Mesendoderm (in vitro differentiated cells): Measurements from ENCODE around the gene DENND4C.

ENCODE experiments used
- DNase-seq: peaks from one replicate; pipeline ENCODE4 v3.0.0; 2013
- H2AK5ac ChIP-seq: 2 replicates; pipeline ENCODE4 v1.6.1; 2013; ENCODE audit warnings: low read length, inconsistent platforms
- H2BK120ac ChIP-seq: 2 replicates; pipeline ENCODE4 v1.6.1; 2013; ENCODE audit warnings: low read depth, mild to moderate bottlenecking, low read length, moderate library complexity, mixed read lengths
- H2BK15ac ChIP-seq: replicated peaks from 2 replicates; pipeline ENCODE4 v1.6.1; 2013; ENCODE audit warnings: low read depth, mild to moderate bottlenecking, moderate library complexity
- H2BK5ac ChIP-seq: 2 replicates; pipeline ENCODE4 v1.6.1; 2013; ENCODE audit warnings: low read length, inconsistent platforms
- H3K18ac ChIP-seq: 2 replicates; pipeline ENCODE4 v1.6.1; 2013; ENCODE audit warnings: mild to moderate bottlenecking, low read length, mixed read lengths
- H3K23ac ChIP-seq: one replicate; pipeline ENCODE4 v1.6.1; 2013; ENCODE audit warnings: low read length
- H3K27ac ChIP-seq: 2 replicates; pipeline ENCODE4 v1.5.1; 2013; ENCODE audit warnings: low read depth, mild to moderate bottlenecking, inconsistent platforms, low read length, moderate library complexity
- H3K27me3 ChIP-seq: 2 replicates; pipeline ENCODE4 v1.6.1; 2013; ENCODE audit warnings: low read length, control low read depth, mild to moderate bottlenecking, inconsistent platforms; ENCODE audit not compliant: insufficient read depth, poor library complexity
- H3K36me3 ChIP-seq: 2 replicates; pipeline ENCODE4 v1.6.1; 2013; ENCODE audit warnings: low read length, inconsistent platforms; ENCODE audit not compliant: control insufficient read depth, insufficient read depth
- H3K4ac ChIP-seq: one replicate; pipeline ENCODE4 v1.6.1; 2013; ENCODE audit warnings: low read depth, mild to moderate bottlenecking, low read length, moderate library complexity
- H3K4me1 ChIP-seq: 2 replicates; pipeline ENCODE4 v1.6.1; 2013; ENCODE audit warnings: low read depth, low read length, inconsistent platforms; ENCODE audit not compliant: control insufficient read depth
- H3K4me2 ChIP-seq: 2 replicates; pipeline ENCODE4 v1.6.1; 2013; ENCODE audit warnings: low read length
- H3K4me3 ChIP-seq: 2 replicates; pipeline ENCODE4 v1.5.1; 2013; ENCODE audit warnings: mild to moderate bottlenecking, low read length
- H3K56ac ChIP-seq: one replicate; pipeline ENCODE4 v1.6.1; 2013; ENCODE audit warnings: low read length
- H3K79me1 ChIP-seq: 2 replicates; pipeline ENCODE4 v1.6.1; 2013; ENCODE audit warnings: low read length, inconsistent platforms
- H3K79me2 ChIP-seq: 2 replicates; pipeline ENCODE4 v1.6.1; 2013; ENCODE audit warnings: mild to moderate bottlenecking, low read length; ENCODE audit not compliant: control insufficient read depth, insufficient read depth
- H3K9ac ChIP-seq: 2 replicates; pipeline ENCODE4 v1.6.1; 2013; ENCODE audit warnings: low read length, inconsistent platforms
- H4K5ac ChIP-seq: one replicate; pipeline ENCODE4 v1.6.1; 2013; ENCODE audit warnings: low read length
- H4K8ac ChIP-seq: one replicate; pipeline ENCODE4 v1.6.1; 2013; ENCODE audit warnings: low read depth, mild to moderate bottlenecking, control low read depth, low read length, moderate library complexity
- WGBS: extraction: QIAGEN DNeasy Blood & Tissue Kit; methylation state at CpG from one replicate; pipeline ENCODE4 v1.1.7; 2013; ENCODE audit warnings: low lambda C conversion rate, missing lambda C conversion rate; ENCODE audit not compliant: insufficient coverage; ENCODE audit errors: extremely low coverage; 5-methylcytosine and 5-hydroxymethylcytosine counted together

DENND4C gene

GRCh38 chr9:19199012-19199411 lies 31.5 kb upstream of the DENND4C start:
- peaks cover 5% of the 10 kb centered on the region for H3K4me1 ChIP-seq
- H3K79me1 ChIP-seq = no peaks in the 10 kb centered on the region
- no peak overlapping the region for H3K9ac ChIP-seq
- H3K36me3 ChIP-seq = no peaks in the 10 kb centered on the region
- H3K4ac ChIP-seq = no peak overlapping the region
- H4K5ac ChIP-seq = no peak overlapping the region
- no peak overlapping the region for H2BK15ac ChIP-seq
- no peak overlapping the region for H2BK120ac ChIP-seq
- no peak overlapping the region for H3K4me2 ChIP-seq
- no peak overlapping the region for H2BK5ac ChIP-seq
- no peaks in the 10 kb centered on the region for H3K79me2 ChIP-seq
- no peak overlapping the region for H3K4me3 ChIP-seq
- no peak overlapping the region for H3K56ac ChIP-seq
- H3K27me3 ChIP-seq = no peaks in the 10 kb centered on the region
- DNase-seq = peak; percentile 60
- H4K8ac ChIP-seq = no peak overlapping the region
- H3K23ac ChIP-seq = no peak overlapping the region
- WGBS = no CpG with 5 or more reads among the region's 2 CpGs
- H3K27ac ChIP-seq = no peak overlapping the region
- H3K18ac ChIP-seq = no peak overlapping the region
- H2AK5ac ChIP-seq = no peak overlapping the region

GRCh38 chr9:19200229-19200628 lies 30.3 kb upstream of the DENND4C start:
- WGBS = no CpG with 5 or more reads among the region's 8 CpGs
- Histone ChIP-seq H3K79me1 (no peaks in the 10 kb centered on the region), H3K56ac (no peak overlapping the region), H2BK120ac (no peak overlapping the region), H2AK5ac (no peak overlapping the region), H3K4me2 (no peak overlapping the region), H3K4ac (no peak overlapping the region), H4K5ac (no peak overlapping the region), H3K9ac (no peak overlapping the region), H3K79me2 (no peaks in the 10 kb centered on the region), H3K4me1 (peaks cover 5% of the 10 kb centered on the region), H3K4me3 (no peak overlapping the region), H3K36me3 (no peaks in the 10 kb centered on the region), H4K8ac (no peak overlapping the region), H3K18ac (no peak overlapping the region), H3K23ac (no peak overlapping the region), H2BK5ac (no peak overlapping the region), H3K27me3 (no peaks in the 10 kb centered on the region), H2BK15ac (no peak overlapping the region), H3K27ac (no peak overlapping the region)
- no peak for DNase-seq

GRCh38 chr9:19201899-19202891 lies 28.3 kb upstream of the DENND4C start:
- Histone ChIP-seq H3K4me2 (no peak overlapping the region), H3K79me2 (no peaks in the 10 kb centered on the region), H3K9ac (peak overlapping the region; percentile 25), H3K56ac (peak overlapping the region; percentile 75), H3K27me3 (no peaks in the 10 kb centered on the region), H2BK120ac (no peak overlapping the region), H3K36me3 (no peaks in the 10 kb centered on the region), H2AK5ac (no peak overlapping the region), H2BK15ac (no peak overlapping the region), H2BK5ac (peak overlapping the region; percentile 69), H3K4ac (peak overlapping the region; percentile 85), H3K23ac (no peak overlapping the region), H3K27ac (peak overlapping the region; percentile 39), H3K18ac (peak overlapping the region; percentile 71), H4K5ac (no peak overlapping the region), H3K79me1 (no peaks in the 10 kb centered on the region), H4K8ac (no peak overlapping the region), H3K4me3 (no peak overlapping the region), H3K4me1 (peaks cover 5% of the 10 kb centered on the region)
- no CpG with 5 or more reads among the region's 13 CpGs for WGBS
- DNase-seq = peak; percentile 97

GRCh38 chr9:19203058-19203457 lies 27.4 kb upstream of the DENND4C start:
- Histone ChIP-seq H3K27ac (no peak overlapping the region), H4K5ac (no peak overlapping the region), H3K4me2 (no peak overlapping the region), H3K9ac (no peak overlapping the region), H3K79me2 (no peaks in the 10 kb centered on the region), H3K79me1 (no peaks in the 10 kb centered on the region), H4K8ac (no peak overlapping the region), H3K4ac (peak overlapping the region; percentile 36), H3K27me3 (no peaks in the 10 kb centered on the region), H2BK15ac (no peak overlapping the region), H3K36me3 (no peaks in the 10 kb centered on the region), H2BK5ac (no peak overlapping the region), H2BK120ac (peak overlapping the region; percentile 62), H3K23ac (no peak overlapping the region), H3K18ac (no peak overlapping the region), H2AK5ac (no peak overlapping the region), H3K4me3 (no peak overlapping the region), H3K4me1 (peaks cover 5% of the 10 kb centered on the region), H3K56ac (peak overlapping the region; percentile 25)
- no CpG with 5 or more reads among the region's 5 CpGs for WGBS
- no peak for DNase-seq

GRCh38 chr9:19208653-19209052 lies 21.8 kb upstream of the DENND4C start:
- Histone ChIP-seq H3K23ac (no peak overlapping the region), H3K4me1 (no peaks in the 10 kb centered on the region), H3K4me3 (no peak overlapping the region), H3K27me3 (no peaks in the 10 kb centered on the region), H4K8ac (no peak overlapping the region), H2BK120ac (no peak overlapping the region), H4K5ac (no peak overlapping the region), H3K4me2 (no peak overlapping the region), H3K79me1 (no peaks in the 10 kb centered on the region), H3K9ac (no peak overlapping the region), H2AK5ac (no peak overlapping the region), H3K79me2 (no peaks in the 10 kb centered on the region), H3K18ac (no peak overlapping the region), H3K36me3 (no peaks in the 10 kb centered on the region), H2BK15ac (no peak overlapping the region), H3K4ac (no peak overlapping the region), H2BK5ac (no peak overlapping the region), H3K27ac (no peak overlapping the region), H3K56ac (no peak overlapping the region)
- no peak for DNase-seq
- WGBS = no CpG with 5 or more reads among the region's 1 CpG
